Embryonic facial prominence (tissue), 1 donor: ENCODE measurements around the gene PMF1.

Experiments
- DNase-seq: peaks from one replicate; pipeline ENCODE4 v3.0.0-alpha.2; 2016; ENCODE audit errors: extremely low spot score

The PMF1 gene

GRCh38 chr1:156236164-156236563 is 23.4 kb downstream of the PMF1 start:
- no peak for DNase-seq

- no peak for DNase-seq
These were observed 25.4 kb downstream of the PMF1 start for GRCh38 chr1:156238248-156238647.

- DNase-seq: no peak
These were observed 28.6 kb downstream of the PMF1 start for GRCh38 chr1:156241311-156241811.

GRCh38 chr1:156241926-156242325 is 29.1 kb downstream of the PMF1 start, which contains the start of gene BGLAP:
Gene BGLAP, plus strand, starts transcription at chr1:156242184. Its CDS starts 48 bp downstream, at chr1:156242232.
- no peak for DNase-seq

- DNase-seq: no peak
These were observed 29.9 kb downstream of the PMF1 start for GRCh38 chr1:156242738-156243137.

- DNase-seq: no peak
These were observed 31.3 kb downstream of the PMF1 start for GRCh38 chr1:156244126-156244525.

- no peak for DNase-seq
These were observed 31.9 kb downstream of the PMF1 start for GRCh38 chr1:156244712-156245111.

- no peak for DNase-seq
These were observed 32.8 kb downstream of the PMF1 start for GRCh38 chr1:156245451-156246232.

- DNase-seq: no peak
These were observed 33.5 kb downstream of the PMF1 start for GRCh38 chr1:156246241-156246780.

- DNase-seq: no peak
These were observed 34.1 kb downstream of the PMF1 start for GRCh38 chr1:156246781-156247459.

GRCh38 chr1:156247460-156248322 is 34.9 kb downstream of the PMF1 start, which contains the start of gene PAQR6:
Gene PAQR6, minus strand, starts transcription at chr1:156248056. Its CDS starts 1,325 bp downstream, at chr1:156246731.
- no peak for DNase-seq

GRCh38 chr1:156248323-156248683 is 35.5 kb downstream of the PMF1 start:
- DNase-seq: no peak

- DNase-seq: no peak
These were observed 36.8 kb downstream of the PMF1 start for GRCh38 chr1:156249593-156249992.

- DNase-seq: no peak
These were observed 38.7 kb downstream of the PMF1 start for GRCh38 chr1:156251527-156251926.

- no peak for DNase-seq
These were observed 40.8 kb downstream of the PMF1 start for GRCh38 chr1:156253634-156254033.

- no peak for DNase-seq
These were observed 44.9 kb downstream of the PMF1 start for GRCh38 chr1:156257711-156258110.

GRCh38 chr1:156258859-156259258 is 46.1 kb downstream of the PMF1 start:
- no peak for DNase-seq

GRCh38 chr1:156259805-156260204 is 47.0 kb downstream of the PMF1 start:
- DNase-seq: no peak

GRCh38 chr1:156260896-156261295 is 48.1 kb downstream of the PMF1 start:
- no peak for DNase-seq

GRCh38 chr1:156262461-156263287 is 49.9 kb downstream of the PMF1 start:
- DNase-seq: no peak

GRCh38 chr1:156263288-156263655 is 50.5 kb downstream of the PMF1 start:
- DNase-seq: no peak
